ENCODE measurements around the gene CAMTA1. TPM values are rescaled to one million over a fixed set of nuclear protein-coding genes. Genes with fewer than 3 reads are reported as not detected.

Gene CAMTA1
- total RNA-seq, 1 experiment from 2014 or later: 118 TPM

DNA sequence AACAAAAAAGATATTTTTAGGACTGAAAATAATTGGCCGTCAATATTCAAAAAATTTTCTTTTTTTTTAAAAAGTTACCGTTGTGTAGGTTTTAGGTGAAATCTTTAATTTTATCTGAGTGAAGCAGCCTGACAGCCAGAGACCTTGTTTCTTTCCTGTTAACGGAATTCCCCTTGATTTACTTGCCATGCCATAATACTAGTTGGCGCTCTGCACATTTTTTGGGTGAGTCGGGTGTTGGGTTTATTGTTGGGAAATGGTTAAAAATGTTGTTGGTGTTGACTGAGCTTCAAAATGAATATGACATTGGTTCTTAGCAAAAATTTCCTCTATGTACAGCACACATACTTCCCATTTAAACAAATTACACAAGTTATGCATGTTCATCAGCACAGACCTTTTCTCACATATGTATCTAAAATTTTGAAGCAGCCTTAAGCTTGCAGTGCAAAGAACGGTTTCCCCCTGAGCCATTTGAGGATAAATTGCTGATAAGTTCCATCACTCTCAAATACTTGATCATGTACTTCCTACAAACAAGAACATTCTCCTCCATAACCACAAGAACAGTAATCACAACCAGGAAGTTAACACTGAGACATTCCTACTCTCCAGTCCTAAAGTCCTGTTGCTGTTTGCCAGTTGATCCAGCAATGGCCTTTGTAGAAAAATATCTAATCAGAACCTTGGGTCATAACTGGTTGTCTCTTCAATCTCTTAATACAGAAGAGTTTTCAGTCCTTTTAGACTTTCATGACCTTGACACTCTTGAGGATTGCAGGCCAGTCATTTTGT lies 34.2 kb downstream of the CAMTA1 start:
- no peak overlapping the region for H3K4me3 ChIP-seq (ENCODE audit: low read length)
- no peak for DNase-seq
- H3K4me1 ChIP-seq (ENCODE audit: low read length): peaks cover 57% of the 10 kb centered on the region
- H3K9ac ChIP-seq (ENCODE audit: low read length): no peak overlapping the region
- H3K9me3 ChIP-seq (ENCODE audit: low read length): no peaks in the 10 kb centered on the region
- no peaks in the 10 kb centered on the region for H3K36me3 ChIP-seq (ENCODE audit: insufficient read depth, low read length)
- H3K27me3 ChIP-seq (ENCODE audit: low read length): no peaks in the 10 kb centered on the region
- no peak overlapping the region for H2AFZ ChIP-seq (ENCODE audit: low read length)
- H3K9me2 ChIP-seq (replicated peaks; ENCODE audit: insufficient read depth, low read length): no peaks in the 10 kb centered on the region
- H4K20me1 ChIP-seq (ENCODE audit: insufficient read depth, low read depth, low read length): peaks cover 55% of the 10 kb centered on the region
- peaks cover 96% of the 10 kb centered on the region for H3K79me2 ChIP-seq (ENCODE audit: low read length)
- H3K27ac ChIP-seq (ENCODE audit: low read length): no peak overlapping the region
- H3K4me2 ChIP-seq (ENCODE audit: low read depth, low read length, poor library complexity, severe bottlenecking): no peak overlapping the region

DNA sequence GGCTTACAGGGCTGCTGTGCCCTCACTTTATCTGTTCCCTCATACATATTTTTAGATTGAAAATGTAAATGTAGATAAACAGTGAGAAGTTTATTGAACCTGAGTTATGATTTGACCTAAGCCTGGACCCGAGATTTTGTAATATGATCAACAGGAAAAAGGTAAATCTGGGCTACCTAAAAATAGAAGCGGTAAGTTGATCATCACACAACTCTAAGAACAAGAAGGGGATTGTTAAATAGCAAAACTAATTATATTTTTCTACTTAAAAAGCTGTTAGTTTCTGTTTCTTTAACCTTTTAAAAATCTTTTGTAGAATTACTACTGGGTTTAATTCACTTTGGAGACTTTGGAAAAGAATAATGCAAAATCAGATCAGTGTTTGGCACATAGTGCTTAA lies 35.6 kb downstream of the CAMTA1 start:
- Histone ChIP-seq H3K9ac (ENCODE audit: low read length) (no peak overlapping the region), H3K4me3 (ENCODE audit: low read length) (no peak overlapping the region), H3K9me3 (ENCODE audit: low read length) (no peaks in the 10 kb centered on the region), H3K79me2 (ENCODE audit: low read length) (peaks cover 96% of the 10 kb centered on the region), H3K4me2 (ENCODE audit: low read depth, low read length, poor library complexity, severe bottlenecking) (peak overlapping the region; percentile 19), H3K4me1 (ENCODE audit: low read length) (peaks cover 52% of the 10 kb centered on the region), H3K9me2 (replicated peaks; ENCODE audit: insufficient read depth, low read length) (no peaks in the 10 kb centered on the region), H3K36me3 (ENCODE audit: insufficient read depth, low read length) (peaks cover 5% of the 10 kb centered on the region; the same call in 1 of the 2 replicates), H3K27ac (ENCODE audit: low read length) (peak overlapping the region; percentile 17; the same call in 1 of the 2 replicates), H3K27me3 (ENCODE audit: low read length) (no peaks in the 10 kb centered on the region), H4K20me1 (ENCODE audit: insufficient read depth, low read depth, low read length) (peaks cover 44% of the 10 kb centered on the region), H2AFZ (ENCODE audit: low read length) (no peak overlapping the region)
- DNase-seq: no peak

DNA sequence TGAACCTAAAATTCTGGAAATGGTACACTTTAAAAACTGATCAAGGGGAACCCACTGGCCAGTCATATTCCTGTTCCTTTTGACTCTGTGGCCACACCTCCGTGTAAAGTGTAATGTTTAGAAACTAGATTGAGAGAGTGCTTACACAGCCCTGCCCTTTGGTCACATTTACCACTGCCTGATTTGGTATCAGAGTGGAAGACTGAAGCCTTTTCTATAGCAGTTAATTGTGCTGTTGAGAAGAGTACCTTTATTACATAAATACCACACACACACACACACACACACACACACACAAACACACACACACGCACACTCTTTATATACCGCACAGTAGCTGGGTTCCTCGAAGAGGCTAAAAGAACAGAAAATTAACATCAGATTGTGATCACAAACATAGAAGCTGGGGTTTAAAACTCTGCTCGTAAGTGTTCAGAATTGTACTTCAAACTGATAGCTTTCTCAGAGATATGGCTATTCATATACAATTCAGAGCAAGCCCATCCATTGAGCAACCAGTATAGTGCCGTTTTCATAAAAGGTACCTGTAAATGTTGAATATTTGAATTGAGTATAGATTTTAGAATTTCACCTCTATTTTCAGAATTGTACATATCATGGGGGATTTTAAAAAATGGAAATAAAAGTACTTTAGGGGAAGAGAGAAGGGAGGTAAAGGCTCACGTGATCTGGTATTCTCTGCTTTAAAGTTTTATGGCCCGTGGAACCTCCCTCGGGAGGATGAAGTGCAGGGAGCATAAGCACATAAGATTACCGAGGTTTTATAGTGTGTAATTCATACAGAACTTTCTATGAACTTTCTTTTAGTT lies 37.5 kb downstream of the CAMTA1 start:
- Histone ChIP-seq H3K27ac (ENCODE audit: low read length) (peak overlapping the region; percentile 34), H4K20me1 (ENCODE audit: insufficient read depth, low read depth, low read length) (peaks cover 28% of the 10 kb centered on the region), H3K4me1 (ENCODE audit: low read length) (peaks cover 62% of the 10 kb centered on the region), H3K4me3 (ENCODE audit: low read length) (no peak overlapping the region), H3K9me3 (ENCODE audit: low read length) (no peaks in the 10 kb centered on the region), H3K4me2 (ENCODE audit: low read depth, low read length, poor library complexity, severe bottlenecking) (peak overlapping the region; percentile 51), H3K9me2 (replicated peaks; ENCODE audit: insufficient read depth, low read length) (no peaks in the 10 kb centered on the region), H3K79me2 (ENCODE audit: low read length) (peaks cover 96% of the 10 kb centered on the region), H2AFZ (ENCODE audit: low read length) (no peak overlapping the region), H3K27me3 (ENCODE audit: low read length) (no peaks in the 10 kb centered on the region), H3K9ac (ENCODE audit: low read length) (no peak overlapping the region), H3K36me3 (ENCODE audit: insufficient read depth, low read length) (peaks cover 5% of the 10 kb centered on the region; the same call in 1 of the 2 replicates)
- peak; percentile 72 for DNase-seq

DNA sequence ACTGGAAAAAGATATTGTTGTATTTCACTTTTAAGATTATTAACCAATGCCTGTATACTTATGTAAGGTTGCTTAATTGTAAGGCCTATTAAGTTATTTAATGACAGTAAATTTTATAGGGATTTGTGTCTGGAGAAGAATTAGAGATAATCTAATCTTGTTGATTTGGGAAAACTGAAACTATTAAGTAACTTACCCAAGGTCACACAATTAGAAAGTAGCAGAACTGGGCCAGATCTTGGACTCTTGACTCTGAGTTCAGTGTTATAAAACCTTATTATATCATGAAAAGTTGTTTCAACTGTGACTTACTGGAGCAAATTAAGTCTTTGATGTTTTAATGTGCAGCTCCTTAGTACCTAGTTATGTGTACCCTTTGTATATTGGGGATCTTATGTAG lies 38.5 kb downstream of the CAMTA1 start:
- Histone ChIP-seq H3K9me3 (ENCODE audit: low read length) (no peaks in the 10 kb centered on the region), H3K36me3 (ENCODE audit: insufficient read depth, low read length) (peaks cover 5% of the 10 kb centered on the region; the same call in 1 of the 2 replicates)
- no peak for DNase-seq

DNA sequence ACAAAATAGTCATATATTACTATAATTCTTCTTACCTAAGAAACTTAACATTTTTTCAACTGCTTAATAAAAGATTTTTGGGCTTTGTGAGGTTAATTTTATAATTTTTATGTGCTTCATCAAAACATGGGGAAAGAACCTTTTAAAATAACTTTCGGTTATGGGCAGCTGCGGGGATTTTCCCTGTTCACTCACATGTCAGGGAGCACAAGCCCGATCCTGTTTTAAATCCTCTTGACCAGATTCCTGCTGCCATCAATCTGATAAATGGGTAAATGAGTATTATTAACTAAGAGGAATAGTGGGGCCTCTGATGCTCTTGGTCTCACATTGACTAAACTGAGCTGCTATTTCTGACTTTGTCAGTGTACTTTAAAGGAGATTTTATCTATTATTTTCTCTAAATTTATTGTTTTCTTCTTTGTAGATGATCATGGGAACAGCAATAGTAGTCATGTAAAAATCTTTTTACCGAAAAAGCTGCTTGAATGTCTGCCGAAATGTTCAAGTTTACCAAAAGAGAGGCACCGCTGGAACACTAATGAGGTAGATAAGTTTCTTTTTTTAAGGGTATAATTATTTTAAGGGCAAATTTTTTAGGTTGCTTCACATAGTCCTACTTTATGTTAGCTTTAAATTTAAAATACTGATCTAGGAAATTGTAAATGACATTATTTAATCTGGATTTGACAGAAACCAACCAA lies 39.6 kb downstream of the CAMTA1 start:
- H2AFZ ChIP-seq (ENCODE audit: low read length): no peak overlapping the region
- DNase-seq: no peak
- no peak overlapping the region for H3K27ac ChIP-seq (ENCODE audit: low read length)
- H3K4me2 ChIP-seq (ENCODE audit: low read depth, low read length, poor library complexity, severe bottlenecking): no peak overlapping the region
- peaks cover 23% of the 10 kb centered on the region for H4K20me1 ChIP-seq (ENCODE audit: insufficient read depth, low read depth, low read length)
- no peak overlapping the region for H3K9ac ChIP-seq (ENCODE audit: low read length)
- H3K27me3 ChIP-seq (ENCODE audit: low read length): no peaks in the 10 kb centered on the region
- no peaks in the 10 kb centered on the region for H3K9me2 ChIP-seq (replicated peaks; ENCODE audit: insufficient read depth, low read length)
- no peaks in the 10 kb centered on the region for H3K9me3 ChIP-seq (ENCODE audit: low read length)
- peaks cover 63% of the 10 kb centered on the region for H3K4me1 ChIP-seq (ENCODE audit: low read length)
- H3K79me2 ChIP-seq (ENCODE audit: low read length): peaks cover 98% of the 10 kb centered on the region
- peaks cover 12% of the 10 kb centered on the region; the same call in 1 of the 2 replicates for H3K36me3 ChIP-seq (ENCODE audit: insufficient read depth, low read length)
- no peak overlapping the region for H3K4me3 ChIP-seq (ENCODE audit: low read length)

More for the DNA sequence above, 38.5 kb downstream of the CAMTA1 start:
- Histone ChIP-seq H3K79me2 (ENCODE audit: low read length) (peaks cover 99% of the 10 kb centered on the region), H3K9me2 (replicated peaks; ENCODE audit: insufficient read depth, low read length) (no peaks in the 10 kb centered on the region), H3K9ac (ENCODE audit: low read length) (no peak overlapping the region), H3K27ac (ENCODE audit: low read length) (peak overlapping the region; percentile 34), H3K4me2 (ENCODE audit: low read depth, low read length, poor library complexity, severe bottlenecking) (no peak overlapping the region), H3K4me1 (ENCODE audit: low read length) (peaks cover 66% of the 10 kb centered on the region), H4K20me1 (ENCODE audit: insufficient read depth, low read depth, low read length) (peaks cover 27% of the 10 kb centered on the region), H2AFZ (ENCODE audit: low read length) (no peak overlapping the region), H3K27me3 (ENCODE audit: low read length) (no peaks in the 10 kb centered on the region), H3K4me3 (ENCODE audit: low read length) (no peak overlapping the region)

DNA sequence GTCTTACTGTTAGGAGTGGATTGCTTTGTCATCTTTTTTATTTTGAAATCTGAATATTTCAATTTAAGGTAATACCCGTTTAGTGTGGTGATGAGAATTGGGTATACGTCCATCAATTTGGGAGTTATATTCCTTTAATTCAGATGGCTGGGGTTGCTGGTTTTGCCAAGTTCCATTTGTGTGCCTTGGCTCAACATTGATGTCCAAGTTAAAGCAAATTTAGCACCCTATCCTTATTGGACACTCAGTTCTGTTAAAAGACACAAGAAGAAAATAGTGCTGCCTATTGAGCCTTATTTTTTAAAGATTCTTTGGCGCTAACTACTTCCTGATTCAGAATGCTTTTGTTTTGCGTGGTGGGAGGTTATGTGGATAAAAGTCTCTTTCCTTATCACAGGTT lies 40.6 kb downstream of the CAMTA1 start:
- no peak for DNase-seq

DNA sequence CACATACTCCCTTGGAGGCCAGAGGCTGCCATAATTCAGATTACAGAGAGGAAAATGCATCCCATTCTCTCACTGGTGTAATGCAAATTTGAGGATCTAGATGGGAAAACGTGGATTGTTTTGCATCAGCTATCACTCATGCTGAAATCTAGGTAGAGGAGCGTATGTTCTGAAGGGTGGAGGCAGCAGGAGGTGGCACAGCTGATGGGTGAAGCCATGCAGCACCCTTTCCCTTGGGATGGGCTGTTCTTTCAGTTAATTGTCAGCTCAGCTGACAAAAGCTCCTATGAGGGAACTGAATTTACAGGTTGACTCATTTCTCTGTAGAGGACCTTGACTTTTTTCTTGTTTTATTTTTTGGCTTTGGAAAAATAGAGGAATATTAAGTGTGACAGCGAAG lies 41.8 kb downstream of the CAMTA1 start:
- peaks cover under 1% of the 10 kb centered on the region; the same call in 1 of the 2 replicates for H4K20me1 ChIP-seq (ENCODE audit: insufficient read depth, low read depth, low read length)
- H2AFZ ChIP-seq (ENCODE audit: low read length): no peak overlapping the region
- H3K9ac ChIP-seq (ENCODE audit: low read length): no peak overlapping the region
- peaks cover 90% of the 10 kb centered on the region for H3K79me2 ChIP-seq (ENCODE audit: low read length)
- H3K4me1 ChIP-seq (ENCODE audit: low read length): peaks cover 48% of the 10 kb centered on the region
- DNase-seq: no peak
- H3K9me3 ChIP-seq (ENCODE audit: low read length): no peaks in the 10 kb centered on the region
- H3K27me3 ChIP-seq (ENCODE audit: low read length): no peaks in the 10 kb centered on the region
- H3K27ac ChIP-seq (ENCODE audit: low read length): no peak overlapping the region
- no peak overlapping the region for H3K4me2 ChIP-seq (ENCODE audit: low read depth, low read length, poor library complexity, severe bottlenecking)
- peaks cover 12% of the 10 kb centered on the region; the same call in 1 of the 2 replicates for H3K36me3 ChIP-seq (ENCODE audit: insufficient read depth, low read length)
- no peak overlapping the region for H3K4me3 ChIP-seq (ENCODE audit: low read length)
- H3K9me2 ChIP-seq (replicated peaks; ENCODE audit: insufficient read depth, low read length): no peaks in the 10 kb centered on the region

More for the DNA sequence above, 40.6 kb downstream of the CAMTA1 start:
- H3K27ac ChIP-seq (ENCODE audit: low read length): no peak overlapping the region
- peaks cover 92% of the 10 kb centered on the region for H3K79me2 ChIP-seq (ENCODE audit: low read length)
- H3K4me1 ChIP-seq (ENCODE audit: low read length): peaks cover 53% of the 10 kb centered on the region
- H3K9me2 ChIP-seq (replicated peaks; ENCODE audit: insufficient read depth, low read length): no peaks in the 10 kb centered on the region
- no peak overlapping the region for H2AFZ ChIP-seq (ENCODE audit: low read length)
- H3K9ac ChIP-seq (ENCODE audit: low read length): no peak overlapping the region
- H4K20me1 ChIP-seq (ENCODE audit: insufficient read depth, low read depth, low read length): peaks cover 13% of the 10 kb centered on the region
- peaks cover 12% of the 10 kb centered on the region; the same call in 1 of the 2 replicates for H3K36me3 ChIP-seq (ENCODE audit: insufficient read depth, low read length)
- no peak overlapping the region for H3K4me3 ChIP-seq (ENCODE audit: low read length)
- no peaks in the 10 kb centered on the region for H3K9me3 ChIP-seq (ENCODE audit: low read length)
- no peaks in the 10 kb centered on the region for H3K27me3 ChIP-seq (ENCODE audit: low read length)
- no peak overlapping the region for H3K4me2 ChIP-seq (ENCODE audit: low read depth, low read length, poor library complexity, severe bottlenecking)
